GM21576 (cell line): ENCODE results near the gene LPIN1.

Source experiments
- ATAC-seq: cut with Tn5 transposase; IDR thresholded peaks from one replicate; pipeline ENCODE4 v1.9.1; 2021; ENCODE audit warnings: mild to moderate bottlenecking, moderate library complexity; ENCODE audit not compliant: unreplicated experiment

LPIN1 gene

GRCh38 chr2:11778923-11779757 is 32.7 kb downstream of the LPIN1 start:
- peak; percentile 82 for ATAC-seq

GRCh38 chr2:11781602-11782001 is 35.2 kb downstream of the LPIN1 start:
- ATAC-seq, result no peak

- no peak for ATAC-seq
Measured at GRCh38 chr2:11784280-11784679, 37.8 kb downstream of the LPIN1 start.

- ATAC-seq, result no peak
Measured at GRCh38 chr2:11784747-11785610, 38.5 kb downstream of the LPIN1 start.

DNA sequence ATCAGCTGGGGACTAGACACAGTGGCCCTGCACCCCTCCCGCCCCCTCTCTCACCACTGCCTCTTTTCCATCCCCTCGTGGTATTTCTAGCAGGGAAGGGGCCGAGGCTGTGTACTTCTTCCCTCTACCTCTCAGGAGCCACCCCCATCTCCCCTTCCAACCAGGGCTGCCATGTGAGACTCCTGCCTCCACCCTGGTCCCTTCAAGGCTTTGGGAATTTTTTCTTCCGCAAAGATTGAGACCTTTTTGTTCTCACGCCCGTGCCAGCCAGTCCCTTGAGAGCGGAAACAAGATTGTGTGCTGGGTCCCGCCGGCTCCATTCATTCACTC is 39.1 kb downstream of the LPIN1 start:
- ATAC-seq, result no peak

DNA sequence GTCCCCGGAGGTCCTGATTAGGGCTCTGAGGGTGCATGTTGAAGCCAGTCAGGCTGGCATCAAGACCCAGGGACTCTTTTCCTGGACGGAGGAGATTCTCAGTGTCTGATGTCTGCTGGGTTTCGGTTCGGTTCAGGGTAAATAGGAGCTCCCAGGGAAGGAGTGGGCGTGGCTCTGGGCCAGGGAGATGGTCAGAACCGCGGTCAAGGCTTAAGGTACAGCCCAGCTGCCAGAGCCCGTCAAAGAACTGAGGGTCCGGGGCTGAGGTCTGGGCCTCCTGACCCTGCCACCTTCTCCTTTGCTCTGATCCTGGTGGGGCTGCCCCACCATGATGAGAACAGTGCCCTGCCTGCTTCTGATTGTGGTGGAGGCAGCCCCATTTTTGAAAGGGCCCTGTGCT is 39.8 kb downstream of the LPIN1 start:
- no peak for ATAC-seq

- ATAC-seq, result no peak
Measured at GRCh38 chr2:11786592-11786991, 40.2 kb downstream of the LPIN1 start.

GRCh38 chr2:11787991-11788390 is 41.6 kb downstream of the LPIN1 start:
- ATAC-seq, result no peak

- no peak for ATAC-seq
Measured at GRCh38 chr2:11788461-11789124, 42.2 kb downstream of the LPIN1 start.

GRCh38 chr2:11789243-11789642 is 42.8 kb downstream of the LPIN1 start:
- ATAC-seq, result no peak

DNA sequence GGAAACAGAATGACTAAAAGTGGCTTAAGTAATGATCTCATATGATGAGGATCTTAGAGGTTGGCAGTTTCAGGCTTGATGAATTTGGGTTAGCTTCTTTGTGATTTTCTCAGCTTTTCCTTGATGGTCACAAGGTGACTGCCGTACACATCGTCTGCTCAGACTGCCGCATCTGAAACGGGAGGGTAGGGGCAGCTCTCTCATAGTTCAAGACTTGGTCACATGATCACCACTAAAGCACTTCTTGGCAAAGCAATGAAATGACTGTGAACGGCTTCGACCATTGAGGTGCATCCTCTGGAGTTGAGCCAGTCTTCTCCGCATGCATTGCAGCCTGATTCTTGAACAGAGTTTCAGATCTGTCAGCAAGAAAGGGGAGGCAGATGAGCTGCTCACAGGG is 43.8 kb downstream of the LPIN1 start:
- ATAC-seq, result no peak

- ATAC-seq, result no peak
Measured at GRCh38 chr2:11795590-11795989, 49.2 kb downstream of the LPIN1 start.

DNA sequence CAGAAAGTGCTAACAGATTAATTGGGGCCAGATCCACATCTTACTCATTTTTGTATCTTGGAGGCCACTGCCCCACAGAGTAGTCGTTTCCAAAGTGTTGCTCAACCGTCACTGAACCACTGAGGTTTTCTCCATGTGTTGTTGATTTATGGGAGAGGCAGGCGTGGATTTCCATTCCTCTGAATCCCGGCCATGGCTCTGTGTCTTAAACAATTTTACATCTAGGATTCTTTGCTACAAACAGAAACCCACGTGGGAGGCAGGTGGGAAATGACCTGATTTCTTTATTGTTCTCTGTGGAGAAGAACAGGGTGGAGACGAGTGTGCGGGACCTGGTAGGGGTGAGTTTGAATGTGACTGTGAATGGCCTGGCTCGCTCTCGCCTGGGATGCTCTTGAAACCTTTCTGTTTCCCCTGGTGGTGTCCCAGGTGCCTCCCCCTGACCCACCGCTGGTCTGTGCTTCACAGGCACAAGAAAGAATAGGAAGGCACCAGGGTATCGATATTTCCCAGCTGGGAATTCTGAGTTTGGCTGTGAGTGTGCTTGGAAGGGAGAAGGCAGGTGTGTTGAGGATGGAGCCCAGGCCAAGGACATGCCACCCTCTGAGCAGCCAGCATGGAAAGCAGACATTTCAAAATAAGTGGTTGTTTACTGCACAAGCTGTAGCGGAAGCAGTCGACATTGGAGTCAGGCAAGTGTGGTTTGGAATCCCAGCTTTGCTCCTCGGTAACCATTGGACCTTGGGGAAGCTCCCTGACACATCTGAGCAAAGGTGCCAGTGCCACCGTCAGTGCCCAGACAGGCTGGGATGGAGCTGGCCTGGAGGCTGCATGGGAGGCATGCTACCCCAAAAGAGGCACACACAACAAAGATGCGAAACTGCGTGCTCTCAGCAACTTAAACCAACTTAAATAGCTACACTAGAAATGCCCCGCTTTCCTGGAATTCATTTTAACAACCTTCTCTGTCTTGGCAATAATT is 50.0 kb downstream of the LPIN1 start:
- ATAC-seq, result no peak

DNA sequence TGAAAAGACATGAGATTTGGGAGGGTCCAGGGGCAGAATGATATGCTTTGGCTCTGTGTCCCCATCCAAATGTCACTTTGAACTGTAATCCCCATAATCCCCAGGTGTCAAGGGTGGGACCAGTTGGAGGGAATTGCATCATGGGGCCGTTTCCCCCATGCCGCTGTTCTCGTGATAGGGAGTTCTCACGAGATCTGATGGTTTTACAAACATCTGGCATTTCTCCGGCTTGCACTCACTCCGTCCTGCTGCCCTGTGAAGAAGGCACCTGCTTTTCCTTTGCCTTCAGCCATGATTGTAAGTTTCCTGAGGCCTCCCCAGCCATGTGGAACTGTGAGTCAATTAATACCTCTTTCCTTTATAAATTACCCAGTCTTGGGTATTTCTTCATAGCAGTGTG is 51.4 kb downstream of the LPIN1 start:
- ATAC-seq, result no peak

GRCh38 chr2:11798701-11799435 is 52.4 kb downstream of the LPIN1 start:
- ATAC-seq, result no peak

DNA sequence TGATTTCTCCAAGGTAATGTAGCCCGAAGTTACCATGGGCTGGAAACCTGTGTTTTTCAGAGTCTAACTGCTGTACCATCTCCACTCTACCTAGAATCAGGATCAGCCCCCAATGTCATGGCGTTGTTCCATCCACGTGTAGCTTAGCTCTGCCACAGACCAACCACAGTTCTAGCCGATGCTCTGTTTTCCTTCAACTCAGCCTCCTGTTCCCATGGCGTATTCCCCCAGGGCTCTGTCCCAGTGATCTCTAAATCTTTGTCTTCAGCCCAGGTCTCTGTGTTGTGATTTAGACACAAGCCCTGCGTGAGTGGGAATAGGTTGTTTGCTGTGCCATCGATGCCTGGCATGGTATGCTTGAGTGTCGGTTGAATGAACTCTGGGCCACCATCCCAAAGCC is 53.4 kb downstream of the LPIN1 start:
- ATAC-seq, result no peak

- ATAC-seq, result no peak
Measured at GRCh38 chr2:11802782-11803191, 56.4 kb downstream of the LPIN1 start.

- no peak for ATAC-seq
Measured at GRCh38 chr2:11805024-11805423, 58.6 kb downstream of the LPIN1 start.

GRCh38 chr2:11805920-11806319 is 59.5 kb downstream of the LPIN1 start:
- ATAC-seq, result no peak
